ENCODE results near the gene TSPAN31.

TSPAN31 gene

DNA sequence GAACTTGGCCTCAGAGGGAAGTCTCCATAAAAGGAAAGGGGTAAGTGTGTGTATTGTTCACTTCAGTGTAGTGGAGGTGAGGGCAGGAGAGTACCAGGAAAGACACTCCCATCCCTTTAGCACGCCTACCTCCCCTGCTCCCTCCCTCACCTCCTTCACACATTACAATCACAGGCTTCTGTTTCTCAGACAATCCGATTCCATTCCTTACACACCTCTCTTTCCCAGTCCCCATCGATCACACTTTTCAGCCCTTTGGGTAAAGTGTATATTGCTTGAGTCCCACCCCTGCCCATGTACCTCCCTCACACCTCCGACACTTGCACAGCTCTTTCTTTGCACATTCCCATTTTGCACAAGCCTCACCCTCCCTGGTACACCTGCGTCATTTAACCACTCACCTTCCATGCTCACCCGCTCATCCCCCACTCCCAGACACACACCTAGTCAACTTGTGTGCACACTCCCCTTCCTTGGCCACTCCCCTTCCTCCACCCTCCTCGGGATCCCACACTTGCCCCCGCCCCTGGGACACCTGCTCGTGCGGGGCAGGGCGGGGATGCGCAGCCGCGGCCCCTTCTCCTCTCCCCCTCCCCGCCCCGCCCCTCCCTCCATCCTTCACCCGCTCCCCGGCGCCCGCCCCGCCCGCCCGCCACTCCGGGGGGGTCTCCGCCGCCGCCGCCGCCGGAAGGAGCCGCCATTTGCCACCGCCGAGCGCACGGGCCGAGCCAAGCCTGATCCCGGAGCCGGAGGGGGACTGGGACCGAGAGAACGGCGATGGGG is 9.8 kb downstream of the TSPAN31 start, which contains the start of gene MARCHF9:
MARCHF9 (plus strand) TSS at position 693 of the 783 bp plus-strand sequence. CDS start 426 bp downstream, outside the sequence.
- peak; percentile 49 for DNase-seq

DNA sequence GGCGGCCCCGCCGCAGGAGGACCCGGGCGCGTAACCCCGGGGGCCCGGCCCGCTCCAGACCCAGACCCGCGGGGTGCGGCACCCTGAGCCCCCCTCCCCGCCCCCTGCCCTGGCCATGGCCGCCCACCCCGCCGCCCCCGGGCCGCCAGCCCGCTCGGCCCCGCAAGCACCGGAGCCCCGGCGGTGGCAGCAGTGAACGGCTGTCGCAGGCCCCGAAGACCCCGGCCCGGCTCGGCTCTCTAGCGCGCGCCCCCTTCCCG is 10.3 kb downstream of the TSPAN31 start:
- DNase-seq: no peak

DNA sequence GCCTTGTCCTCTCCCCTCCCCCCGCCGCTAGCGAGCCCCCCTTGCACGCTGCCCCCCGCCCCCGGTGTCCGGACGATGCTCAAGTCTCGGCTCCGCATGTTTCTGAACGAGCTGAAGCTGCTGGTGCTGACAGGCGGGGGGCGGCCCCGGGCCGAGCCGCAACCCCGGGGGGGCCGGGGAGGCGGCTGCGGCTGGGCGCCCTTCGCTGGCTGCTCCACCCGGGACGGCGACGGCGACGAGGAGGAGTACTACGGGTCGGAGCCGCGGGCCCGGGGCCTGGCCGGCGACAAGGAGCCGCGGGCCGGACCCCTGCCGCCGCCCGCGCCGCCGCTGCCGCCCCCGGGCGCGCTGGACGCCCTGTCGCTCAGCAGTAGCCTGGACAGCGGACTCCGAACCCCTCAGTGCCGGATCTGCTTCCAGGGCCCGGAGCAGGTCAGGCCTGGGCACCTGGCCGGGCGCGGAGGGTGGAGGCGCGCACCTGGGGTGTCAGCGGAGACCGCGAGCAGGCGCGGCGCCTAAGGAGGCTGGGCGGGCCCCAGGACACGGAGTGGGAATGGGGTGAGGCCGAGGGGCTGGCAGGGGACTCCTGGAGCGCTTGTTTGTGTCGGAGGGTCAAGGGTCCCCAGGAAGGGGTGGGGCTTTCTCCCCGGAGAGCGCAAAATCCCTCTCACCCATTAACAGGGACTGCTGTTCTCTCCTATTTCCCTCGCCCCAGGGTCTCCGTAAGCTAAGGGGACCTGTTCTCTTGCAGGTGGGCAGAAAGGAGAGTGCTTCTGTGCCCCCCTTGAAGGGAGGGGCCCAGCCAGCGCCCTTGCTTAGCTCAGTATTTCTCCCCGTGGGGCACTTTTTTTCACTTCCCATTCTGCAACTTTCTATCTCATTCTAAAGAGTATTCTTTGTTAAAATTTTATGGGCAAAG is 10.9 kb downstream of the TSPAN31 start:
- no peak for DNase-seq

DNA sequence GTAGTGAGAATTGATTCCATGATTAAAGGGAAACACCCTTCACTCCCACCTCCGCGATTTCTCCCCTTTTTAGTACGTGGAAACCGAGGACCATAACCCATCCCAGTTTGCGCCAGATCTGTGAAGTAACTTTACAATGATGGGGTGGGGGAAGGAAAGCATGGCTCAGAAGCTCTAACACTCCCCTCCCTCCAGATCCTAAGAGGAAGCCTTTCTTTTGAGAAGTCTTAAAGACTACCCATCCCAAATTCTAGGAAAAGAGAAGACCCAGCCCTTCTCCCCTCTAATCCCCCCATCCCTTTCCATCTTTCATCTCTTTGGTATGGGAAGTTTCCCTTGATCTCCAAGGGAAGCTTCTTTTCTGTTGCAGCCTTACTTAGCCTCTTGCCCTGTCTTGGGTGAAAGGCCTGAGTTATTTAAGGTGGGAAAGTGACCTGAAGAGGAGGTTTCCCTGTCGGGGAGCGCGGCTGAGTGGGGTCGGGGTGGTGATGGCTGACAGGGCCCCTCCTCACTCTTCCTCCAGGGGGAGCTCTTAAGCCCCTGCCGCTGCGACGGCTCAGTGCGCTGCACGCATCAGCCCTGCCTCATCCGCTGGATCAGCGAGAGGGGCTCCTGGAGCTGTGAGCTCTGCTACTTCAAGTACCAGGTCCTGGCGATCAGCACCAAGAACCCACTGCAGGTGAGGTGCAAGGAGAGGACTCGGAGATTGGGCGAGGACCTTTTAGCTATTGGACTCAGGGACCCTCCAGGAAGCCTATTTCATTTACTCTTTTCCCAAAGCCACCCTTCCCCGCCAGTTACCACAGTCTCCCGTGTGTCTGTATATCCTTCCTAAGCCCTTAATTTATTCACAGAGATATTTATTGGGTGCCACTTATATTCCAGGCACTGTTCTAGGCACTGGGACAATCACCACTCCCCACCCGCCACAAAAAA is 11.8 kb downstream of the TSPAN31 start:
- no peak for DNase-seq

DNA sequence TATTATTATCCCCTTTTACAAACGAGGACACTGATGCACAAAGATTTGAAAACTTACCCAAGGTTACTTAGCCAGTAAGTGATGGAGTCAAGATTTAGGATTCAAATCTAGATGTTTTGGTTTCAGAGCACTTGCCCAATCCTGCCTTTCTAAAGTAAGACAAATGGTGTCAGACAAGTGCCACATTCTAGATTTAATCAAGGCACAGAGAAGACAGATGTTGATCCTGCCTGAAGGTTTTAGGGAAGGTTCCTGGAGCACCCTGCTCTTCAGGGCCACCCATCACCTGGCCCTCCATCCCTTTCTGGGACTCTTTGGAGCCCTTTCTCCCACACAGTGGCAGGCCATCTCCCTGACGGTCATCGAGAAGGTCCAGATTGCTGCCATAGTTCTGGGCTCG is 12.9 kb downstream of the TSPAN31 start:
- DNase-seq: no peak

DNA sequence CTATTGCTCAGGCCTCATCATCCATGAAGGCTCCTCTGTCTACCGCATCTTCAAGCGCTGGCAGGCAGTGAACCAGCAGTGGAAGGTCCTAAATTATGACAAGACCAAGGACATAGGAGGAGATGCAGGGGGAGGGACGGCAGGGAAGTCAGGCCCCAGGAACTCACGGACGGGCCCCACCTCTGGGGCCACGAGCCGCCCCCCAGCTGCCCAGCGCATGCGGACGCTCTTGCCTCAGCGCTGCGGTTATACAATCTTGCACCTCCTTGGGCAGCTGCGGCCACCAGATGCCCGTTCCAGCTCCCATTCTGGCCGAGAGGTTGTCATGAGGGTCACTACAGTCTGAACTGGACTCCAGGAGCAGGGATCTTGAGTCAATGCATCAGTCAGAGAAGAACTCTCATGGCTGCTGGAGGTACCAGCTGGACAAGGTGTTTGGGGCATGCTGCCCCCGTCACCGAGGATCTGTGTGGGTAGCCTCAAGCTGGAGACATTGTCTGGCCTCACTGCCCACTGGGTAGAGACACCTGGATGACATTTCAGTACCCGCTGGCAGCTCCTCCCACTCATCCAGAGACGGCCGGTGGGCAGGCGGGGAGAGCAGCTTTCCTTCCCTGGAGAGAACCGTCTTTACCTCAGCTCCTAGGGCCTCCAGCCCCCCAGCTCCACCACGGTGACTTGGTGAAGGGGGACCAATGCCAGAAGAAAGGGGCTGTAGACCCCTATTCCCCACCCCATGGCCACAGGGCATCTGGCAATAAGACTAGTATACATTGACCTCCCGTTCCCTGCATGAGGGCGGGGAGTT is 13.9 kb downstream of the TSPAN31 start:
- DNase-seq: no peak

DNA sequence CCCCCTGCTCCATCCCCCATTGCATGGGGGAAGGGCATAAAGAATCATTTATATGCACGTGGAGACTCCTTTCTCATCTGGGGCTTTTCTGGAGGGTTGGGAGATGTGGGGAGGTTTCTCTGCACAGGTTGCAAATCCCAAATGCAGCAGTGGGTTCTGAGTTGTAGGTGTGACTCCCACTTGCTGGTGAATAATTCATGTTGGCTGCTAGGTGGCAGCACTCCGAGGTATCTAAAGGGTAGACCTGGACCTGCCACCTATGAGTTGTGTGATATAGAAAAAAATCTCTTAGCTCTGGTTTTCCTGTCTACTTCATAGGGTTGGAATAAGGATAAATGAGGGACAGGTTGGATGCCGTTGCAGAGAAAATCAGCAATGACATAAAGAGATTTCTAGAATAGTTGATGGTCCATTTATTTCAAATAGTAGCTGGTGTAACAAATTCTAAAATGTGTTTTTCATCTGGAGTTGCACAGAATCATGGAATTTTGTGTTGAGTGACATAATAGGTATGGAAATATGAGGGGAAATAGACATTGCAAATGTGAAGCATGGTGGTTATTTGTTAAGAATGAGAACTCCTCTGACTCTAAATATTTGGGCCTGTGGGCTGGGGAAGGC is 14.6 kb downstream of the TSPAN31 start:
- no peak for DNase-seq

DNA sequence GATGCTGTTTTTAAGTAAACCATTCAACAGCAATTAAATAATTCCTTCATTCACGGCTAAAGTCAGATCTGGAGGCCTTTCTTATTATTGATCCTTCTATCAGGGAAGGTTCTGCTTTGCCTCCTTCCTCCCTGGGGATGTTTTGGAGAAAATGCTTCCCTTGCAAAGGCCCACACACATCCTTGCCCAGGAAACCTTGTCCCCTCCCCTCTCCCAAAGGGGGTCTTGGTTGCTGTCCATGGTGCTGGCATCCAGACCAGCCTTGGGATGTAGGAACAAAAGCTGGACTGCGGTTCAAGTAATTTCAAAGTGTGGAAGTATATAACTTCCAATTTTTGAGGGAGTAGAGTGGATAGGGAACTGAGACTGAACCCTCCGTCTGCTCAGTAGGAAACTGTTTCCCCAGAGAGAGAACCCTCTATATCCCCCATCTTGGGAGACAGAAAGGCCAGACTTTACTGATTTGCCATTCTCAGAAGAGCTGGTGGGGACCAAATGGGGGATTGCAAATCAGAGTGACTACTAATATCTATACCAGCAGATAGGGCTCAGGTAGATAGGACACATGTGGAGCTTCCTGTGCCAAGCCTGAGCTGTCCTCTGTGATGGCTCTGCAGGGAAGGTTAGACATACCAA is 15.6 kb downstream of the TSPAN31 start:
- no peak for DNase-seq

DNA sequence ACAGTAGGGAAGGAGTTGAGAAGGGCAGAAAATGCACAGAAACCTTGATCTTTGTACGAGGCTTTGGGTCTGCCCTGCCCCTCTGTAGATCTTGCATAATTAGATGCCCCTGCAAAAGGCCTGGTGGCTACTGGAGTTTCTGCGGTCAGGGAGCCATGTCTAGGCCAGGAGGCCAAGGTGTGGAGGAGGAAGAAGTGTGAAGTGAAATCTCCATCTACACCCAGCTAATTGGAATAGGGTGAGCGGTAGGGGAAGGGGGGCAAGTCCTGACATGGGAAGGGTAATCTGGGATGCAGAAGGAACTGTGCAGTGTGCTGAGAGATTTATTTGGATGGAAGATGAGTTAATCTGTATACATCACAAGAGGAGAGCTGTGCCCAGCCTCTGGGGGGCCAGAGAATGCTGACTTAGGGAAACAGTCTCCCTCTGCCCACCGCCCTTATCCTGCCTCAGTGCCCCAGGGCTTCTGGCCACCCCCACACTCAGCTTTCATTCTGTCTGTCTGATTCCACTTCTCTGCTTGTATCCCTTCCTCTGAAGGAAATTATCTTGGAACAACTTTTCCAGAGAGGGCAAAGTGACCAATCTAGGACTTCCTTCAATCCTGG is 16.7 kb downstream of the TSPAN31 start:
- no peak for DNase-seq

DNA sequence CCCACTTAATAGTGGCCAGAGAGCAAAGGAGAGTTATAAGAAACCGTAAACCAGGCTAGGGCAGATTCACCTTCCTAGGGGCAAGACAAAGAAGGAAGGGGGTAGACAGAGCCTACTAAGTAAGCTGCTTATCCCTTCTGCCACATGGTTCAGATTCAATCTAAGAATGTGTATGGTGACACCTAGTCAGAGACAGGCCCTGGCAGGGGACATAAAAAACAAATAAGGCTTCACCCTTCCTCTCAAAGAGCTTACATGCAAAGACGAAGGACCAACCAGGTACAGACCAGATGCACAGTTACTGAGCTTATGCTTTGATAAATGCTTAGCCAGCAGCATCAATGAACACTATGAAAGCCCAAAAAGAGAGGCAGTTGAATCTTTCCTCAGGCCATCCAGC is 17.6 kb downstream of the TSPAN31 start:
- DNase-seq: no peak

DNA sequence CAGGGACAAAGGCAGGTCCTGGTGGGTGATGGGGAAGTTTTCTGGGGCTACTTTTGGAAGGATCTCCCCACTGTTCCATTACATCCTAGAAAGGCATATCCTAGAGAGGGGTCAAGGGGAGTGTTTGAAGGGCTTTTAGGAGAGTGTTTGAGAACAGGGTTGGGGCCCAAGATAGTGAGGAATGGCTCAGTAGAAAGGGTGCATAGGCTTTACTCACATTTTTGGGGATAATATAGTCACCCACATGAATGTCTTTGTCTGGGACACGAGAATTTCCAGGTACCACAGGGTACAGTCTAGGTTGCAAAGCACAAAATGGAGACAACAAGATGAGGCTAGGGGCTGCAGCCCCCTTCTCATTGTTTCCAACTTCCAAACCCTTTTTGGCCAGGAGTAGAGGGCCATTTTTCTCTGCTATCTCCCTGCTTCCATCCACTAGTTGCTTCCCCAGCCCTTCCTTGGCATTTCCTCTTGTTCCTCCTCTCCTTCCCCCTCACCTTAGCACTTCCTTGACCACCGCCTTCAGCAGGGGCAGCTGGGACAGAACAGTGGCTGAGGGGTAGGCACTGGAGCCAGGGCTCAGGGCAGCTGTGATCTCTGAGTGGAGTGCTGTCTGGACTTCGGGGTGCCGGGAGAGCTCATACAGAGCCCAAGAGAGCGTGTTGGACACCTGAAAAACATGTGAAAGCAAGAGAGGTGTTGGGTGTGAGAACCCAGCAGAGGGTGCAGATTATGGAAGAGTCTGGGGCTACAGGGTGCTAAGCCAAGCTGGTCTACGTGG is 19.2 kb downstream of the TSPAN31 start:
- DNase-seq: no peak

DNA sequence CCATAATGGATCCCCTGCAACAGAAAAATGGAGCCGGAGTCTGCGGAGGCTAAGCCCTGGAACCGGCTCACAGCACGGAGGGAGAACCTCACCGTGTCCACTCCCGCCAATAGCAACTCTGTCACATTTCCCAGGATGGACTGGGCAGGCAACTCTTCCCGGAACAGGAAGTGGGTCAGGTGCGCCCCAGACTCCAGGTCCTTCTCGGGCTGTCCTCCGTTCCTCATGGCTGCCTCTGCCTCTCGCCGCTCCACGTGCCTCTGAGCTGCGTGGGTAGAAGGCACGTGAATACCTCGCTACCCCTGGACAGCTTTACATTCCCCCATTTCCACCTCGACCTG is 19.8 kb downstream of the TSPAN31 start:
- no peak for DNase-seq

DNA sequence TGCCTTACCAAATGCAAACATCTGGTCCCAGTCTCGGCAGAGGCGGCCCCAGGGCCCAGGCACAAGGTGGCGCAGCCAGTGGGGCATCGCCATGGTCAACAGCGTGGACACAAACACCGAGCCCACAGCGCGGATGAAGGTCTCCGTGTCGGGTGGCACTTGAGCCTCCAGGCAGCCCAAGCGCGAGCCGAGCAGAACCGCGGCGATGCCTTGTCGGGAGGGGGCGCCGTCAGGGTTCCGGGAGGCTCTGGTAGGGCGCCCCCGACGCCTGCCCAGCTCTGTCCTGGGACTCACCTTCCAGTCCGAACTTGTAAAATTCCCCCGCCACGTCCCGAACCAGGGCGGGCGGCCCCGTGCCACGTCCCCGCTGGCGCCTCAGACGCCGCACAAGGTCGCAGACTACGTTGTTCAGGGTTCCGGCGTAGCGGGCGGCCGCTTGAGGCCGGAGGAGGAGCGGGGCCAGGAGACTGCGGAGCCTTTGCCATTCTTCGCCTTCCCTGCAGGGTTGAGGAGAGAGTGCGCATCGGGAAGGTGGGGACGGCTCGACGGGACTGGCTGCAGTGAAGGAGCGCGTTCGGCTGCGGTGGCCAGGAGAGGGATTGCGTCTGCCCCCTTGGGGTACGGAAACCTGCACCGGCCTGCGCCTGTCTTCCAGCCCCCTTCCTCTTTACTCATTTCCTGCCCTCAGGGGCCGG is 20.3 kb downstream of the TSPAN31 start:
- DNase-seq: no peak

DNA sequence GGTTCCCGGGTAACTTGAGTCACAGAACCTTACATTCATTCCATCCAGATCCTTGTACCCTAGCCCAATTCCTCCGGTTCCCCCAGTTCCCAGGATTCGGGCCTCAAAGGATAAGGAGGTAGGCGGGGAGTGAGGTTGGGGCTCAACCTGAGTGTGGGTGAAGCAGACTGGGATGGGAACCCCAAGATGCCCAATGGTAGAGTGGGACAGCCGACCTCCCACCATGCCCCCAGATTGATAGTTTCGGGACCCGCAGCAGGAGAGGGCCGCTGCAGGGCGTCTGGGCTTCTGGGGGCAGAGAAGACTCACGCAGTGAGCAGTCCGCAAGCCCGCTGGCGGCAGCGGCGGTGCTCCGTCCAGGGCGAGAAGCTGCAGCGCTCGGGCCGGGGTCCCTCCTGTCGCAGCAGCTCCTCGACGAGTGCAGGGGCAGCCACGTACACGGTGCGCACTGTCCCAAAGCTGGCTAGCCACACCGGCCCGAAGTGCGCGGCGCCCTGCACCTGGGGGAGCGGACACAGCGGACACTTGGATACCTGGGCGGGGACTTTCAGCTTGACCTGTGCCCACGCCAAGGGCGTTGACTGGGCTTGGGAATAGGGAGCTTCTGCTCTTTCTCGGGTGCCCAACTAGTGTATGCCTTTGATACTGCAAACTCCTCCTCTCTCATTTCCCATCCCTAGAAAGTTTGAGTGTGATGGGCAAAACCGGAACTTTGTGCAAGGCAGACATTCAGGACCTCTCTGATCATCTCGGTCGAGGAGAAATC is 21.0 kb downstream of the TSPAN31 start:
- no peak for DNase-seq

DNA sequence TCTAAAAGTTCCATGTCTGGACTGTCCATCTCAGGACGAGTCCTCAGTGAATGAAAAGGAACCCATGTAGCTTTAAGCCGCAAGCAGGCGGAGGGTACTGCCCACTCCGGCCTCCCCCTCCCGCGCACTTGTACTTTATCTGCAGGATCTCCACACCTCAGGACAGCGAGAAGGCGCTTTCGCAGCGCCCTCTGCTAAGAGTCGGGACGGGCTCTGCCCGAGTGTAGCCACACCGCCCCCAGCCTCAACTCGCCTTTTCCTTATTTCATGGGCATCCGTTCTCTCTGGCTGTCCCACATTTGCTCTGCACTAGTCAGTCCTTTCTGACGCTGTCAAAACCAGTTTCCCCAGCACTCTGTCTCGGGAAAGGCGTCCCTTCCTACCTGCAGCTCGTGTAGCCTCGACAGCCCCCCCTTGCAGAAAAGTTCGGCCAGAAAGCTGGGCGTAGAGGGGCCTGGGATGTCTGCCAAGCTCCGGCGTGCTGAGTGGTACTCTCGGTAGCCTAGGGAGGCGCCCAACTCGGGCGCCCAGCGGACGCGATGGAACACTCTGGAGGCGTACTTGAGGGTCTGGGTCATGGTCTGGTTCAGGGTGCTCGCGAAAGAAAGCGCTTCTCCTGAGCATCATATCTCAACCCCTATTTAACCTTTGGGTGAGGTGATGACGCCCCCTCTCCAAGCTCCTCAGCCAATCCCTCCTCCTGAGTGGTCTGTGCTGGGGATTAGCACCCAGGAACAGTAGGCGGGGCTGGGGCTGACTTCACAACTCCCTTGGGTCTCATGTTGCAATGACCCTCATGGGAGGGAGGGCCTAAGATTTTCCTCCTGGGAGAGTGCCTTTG is 21.8 kb downstream of the TSPAN31 start, which contains the start of gene CYP27B1:
CYP27B1 (minus strand) TSS at position 615 of the 841 bp plus-strand sequence; CDS start at position 578, 37 bp downstream.
- DNase-seq: peak; percentile 44

DNA sequence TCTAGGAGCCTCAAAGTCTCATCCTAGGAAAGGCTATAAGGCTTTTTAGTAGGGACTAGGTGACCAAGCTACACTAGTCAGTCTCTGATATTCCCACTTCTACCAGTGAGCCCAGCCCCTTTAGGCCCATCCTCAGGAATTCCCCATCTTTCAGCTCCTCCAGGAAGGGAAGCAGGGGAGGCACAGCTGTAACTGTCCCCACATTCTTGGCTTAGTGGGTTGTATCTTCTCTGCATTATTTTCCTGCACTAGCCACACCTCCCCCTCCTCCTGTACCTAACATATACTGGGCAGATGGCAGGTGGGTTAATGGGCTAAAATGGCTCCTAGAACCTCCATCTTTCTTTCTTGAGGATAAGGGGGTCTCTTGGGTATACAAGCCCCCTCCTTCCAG is 22.5 kb downstream of the TSPAN31 start:
- DNase-seq: no peak

DNA sequence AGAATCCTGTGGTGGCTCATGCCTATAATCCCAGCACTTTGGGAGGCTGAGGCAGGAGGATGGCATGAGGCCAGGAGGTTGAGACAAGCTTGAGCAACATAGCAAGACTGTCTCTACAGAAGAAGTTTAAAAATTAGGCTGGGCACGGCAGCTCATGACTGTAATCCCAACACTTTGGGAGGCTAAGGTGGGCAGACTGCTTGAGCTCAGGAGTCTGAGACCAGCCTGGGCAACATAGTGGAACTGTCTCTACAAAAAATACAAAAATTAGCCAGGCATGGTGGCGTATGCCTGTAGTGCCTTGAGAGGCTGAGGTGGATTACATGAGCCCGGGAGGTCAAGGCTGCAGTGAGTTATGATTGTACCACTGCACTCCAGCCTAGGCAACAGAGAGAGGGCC is 23.0 kb downstream of the TSPAN31 start:
- no peak for DNase-seq

DNA sequence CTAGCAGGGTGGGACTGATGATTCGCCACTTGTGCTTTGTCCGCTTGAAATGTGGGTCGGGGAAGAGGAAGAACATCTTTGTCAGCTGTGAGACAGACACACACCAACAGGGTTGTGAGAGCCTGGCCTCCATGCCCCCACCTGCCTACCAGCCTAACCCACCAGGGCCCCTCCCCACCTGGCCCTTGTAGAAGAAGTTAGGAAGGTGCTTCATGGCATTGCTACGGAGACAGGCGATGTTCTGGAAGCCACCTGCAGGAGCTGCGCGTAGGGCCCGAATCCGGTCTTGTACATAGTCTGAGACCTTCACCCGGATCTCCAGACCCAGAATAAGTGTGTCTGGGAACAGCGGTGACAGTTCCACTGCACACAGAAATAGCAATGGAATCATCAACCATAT is 24.8 kb downstream of the TSPAN31 start:
- no peak for DNase-seq

Data from NCI-H226 (cell line).